Neural cell (in vitro differentiated cells): ENCODE measurements around the gene FAM43A. TPM values are rescaled to one million over a fixed set of nuclear protein-coding genes. Genes with fewer than 3 reads are reported as not detected.

Experiments
- H2AFZ ChIP-seq: fragments of 200-600, 300-800 bp; sonication (generic), shearing (Covaris generic); 2 replicates; pipeline ENCODE4 v1.6.0; 2014; ENCODE audit warnings: low read depth, mild to moderate bottlenecking, antibody characterized with exemption, low read length, moderate library complexity
- H3F3A ChIP-seq: fragments of 200-600 bp; shearing (Covaris generic); 2 replicates; pipeline ENCODE4 v1.6.1; 2016; ENCODE audit warnings: mild to moderate bottlenecking, moderate library complexity, mixed read lengths, antibody characterized with exemption, low read length; ENCODE audit not compliant: insufficient read depth, poor library complexity, severe bottlenecking
- H3K27ac ChIP-seq: fragments of 200-600, 300-800 bp; sonication (generic), shearing (Covaris generic); 2 replicates; pipeline ENCODE4 v1.5.1; 2014; ENCODE audit warnings: mild to moderate bottlenecking, low read length, moderate library complexity
- H3K27me3 ChIP-seq: fragments of 300-800, 200-600 bp; sonication (generic), shearing (Covaris generic); 2 replicates; pipeline ENCODE4 v1.6.0; 2014; ENCODE audit warnings: mild to moderate bottlenecking, low read depth, low read length, moderate library complexity; ENCODE audit not compliant: insufficient read depth
- H3K36me3 ChIP-seq: fragments of 300-800, 200-600 bp; sonication (generic), shearing (Covaris generic); 2 replicates; pipeline ENCODE4 v1.5.1; 2014; ENCODE audit warnings: mild to moderate bottlenecking, antibody characterized with exemption, low read length, moderate library complexity; ENCODE audit not compliant: insufficient read depth
- H3K4me2 ChIP-seq: fragments of 300-800, 200-600 bp; sonication (generic), shearing (Covaris generic); 2 replicates; pipeline ENCODE4 v1.6.0; 2014; ENCODE audit warnings: mild to moderate bottlenecking, low read length
- H3K4me3 ChIP-seq: fragments of 300-800, 200-600 bp; sonication (generic), shearing (Covaris generic); 2 replicates; pipeline ENCODE4 v1.5.1; 2014; ENCODE audit warnings: mild to moderate bottlenecking, low read length, moderate library complexity
- H3K79me2 ChIP-seq: fragments of 200-600 bp; shearing (Covaris generic); replicated peaks from 2 replicates; pipeline ENCODE4 v1.6.0; 2014; ENCODE audit warnings: mild to moderate bottlenecking, low read length, moderate library complexity; ENCODE audit not compliant: insufficient read depth
- H3K9ac ChIP-seq: fragments of 300-800, 200-600 bp; sonication (generic), shearing (Covaris generic); 2 replicates; pipeline ENCODE4 v1.6.1; 2016; ENCODE audit warnings: mild to moderate bottlenecking, low read length, mixed read lengths
- H3K9me2 ChIP-seq: fragments of 200-600 bp; shearing (Covaris generic); 2 replicates; pipeline ENCODE4 v1.6.1; 2016; ENCODE audit warnings: mild to moderate bottlenecking, low read length, mixed read lengths; ENCODE audit not compliant: insufficient read depth
- H3K9me3 ChIP-seq: fragments of 200-600, 300-800 bp; sonication (generic), shearing (Covaris generic); 2 replicates; pipeline ENCODE4 v1.6.1; 2016; ENCODE audit warnings: mild to moderate bottlenecking, mixed run types, low read length, moderate library complexity, mixed read lengths
- H4K20me1 ChIP-seq: fragments of 200-600 bp; shearing (Covaris generic); 2 replicates; pipeline ENCODE4 v1.6.1; 2016; ENCODE audit warnings: mild to moderate bottlenecking, mixed run types; ENCODE audit not compliant: insufficient read depth
- EP300 ChIP-seq: fragments of 450-650 bp; conservative IDR thresholded peaks from 2 replicates; pipeline ENCODE4 v1.6.1; 2014; ENCODE audit warnings: antibody characterized with exemption, mild to moderate bottlenecking, moderate library complexity; ENCODE audit not compliant: poor library complexity, severe bottlenecking
- EZH2 ChIP-seq: fragments of 200-600, 300-800 bp; shearing (Covaris generic), sonication (generic); IDR thresholded peaks from 2 replicates; pipeline ENCODE4 v1.6.1; 2014; ENCODE audit warnings: antibody characterized with exemption, low read length, borderline replicate concordance, mild to moderate bottlenecking; ENCODE audit not compliant: insufficient read depth, poor library complexity, severe bottlenecking
- MXI1 ChIP-seq: fragments of 450-650 bp; conservative IDR thresholded peaks from 2 replicates; pipeline ENCODE4 v1.6.1; 2014; ENCODE audit warnings: antibody characterized with exemption, mild to moderate bottlenecking; ENCODE audit not compliant: poor library complexity, severe bottlenecking
- POLR2AphosphoS5 ChIP-seq: IDR thresholded peaks from 2 replicates; pipeline ENCODE4 v1.6.1; 2012
- RAD21 ChIP-seq: fragments of 450-650 bp; conservative IDR thresholded peaks from 2 replicates; pipeline ENCODE4 v1.6.1; 2014; ENCODE audit warnings: antibody characterized with exemption, mild to moderate bottlenecking, moderate library complexity
- REST ChIP-seq: IDR thresholded peaks from 2 replicates; pipeline ENCODE4 v1.6.1; 2012; ENCODE audit warnings: borderline replicate concordance
- SMC3 ChIP-seq: fragments of 450-650 bp; conservative IDR thresholded peaks from 2 replicates; pipeline ENCODE4 v1.6.1; 2014; ENCODE audit warnings: antibody characterized with exemption, mild to moderate bottlenecking, moderate library complexity; ENCODE audit not compliant: poor library complexity
- TAF1 ChIP-seq: IDR thresholded peaks from 2 replicates; pipeline ENCODE4 v1.6.1; 2012; ENCODE audit warnings: low read depth
- polyA plus RNA-seq: library from polyadenylated mRNA; depleted of rRNA; stranded (reverse); fragments of >200 nt; gene quantifications from 2 replicates; pipeline ENCODE4 v1.2.3, GENCODE V29; 2014
- TF ChIP-seq, protein P1 (sequence below): fragments of 450-650 bp; IDR thresholded peaks from 2 replicates; pipeline ENCODE4 v1.5.1; 2014; ENCODE audit warnings: antibody characterized with exemption, mild to moderate bottlenecking, moderate library complexity; ENCODE audit not compliant: poor library complexity, severe bottlenecking

FAM43A gene
- polyA plus RNA-seq, 1 donor from 2014 or later = 0.59 TPM

GRCh38 chr3:194682694-194683310, 2.9 kb upstream of the FAM43A start:
- H3K9ac ChIP-seq = no peak overlapping the region
- no peaks in the 10 kb centered on the region for H4K20me1 ChIP-seq
- H3K9me2 ChIP-seq = no peaks in the 10 kb centered on the region
- H3K9me3 ChIP-seq = no peaks in the 10 kb centered on the region
- H3F3A ChIP-seq = no peaks in the 10 kb centered on the region
- H3K27ac ChIP-seq = no peak overlapping the region
- peaks cover 41% of the 10 kb centered on the region for H3K27me3 ChIP-seq
- H3K79me2 ChIP-seq = no peaks in the 10 kb centered on the region
- peak; percentile 98 for TF ChIP-seq SMC3
- TF ChIP-seq EP300 = peak; percentile 29
- peak; percentile 45 for TF ChIP-seq MXI1
- no peak for TF ChIP-seq EZH2
- TF ChIP-seq POLR2AphosphoS5 = no peak
- no peak for TF ChIP-seq TAF1
- no peak for TF ChIP-seq REST
- TF ChIP-seq, protein P1, sequence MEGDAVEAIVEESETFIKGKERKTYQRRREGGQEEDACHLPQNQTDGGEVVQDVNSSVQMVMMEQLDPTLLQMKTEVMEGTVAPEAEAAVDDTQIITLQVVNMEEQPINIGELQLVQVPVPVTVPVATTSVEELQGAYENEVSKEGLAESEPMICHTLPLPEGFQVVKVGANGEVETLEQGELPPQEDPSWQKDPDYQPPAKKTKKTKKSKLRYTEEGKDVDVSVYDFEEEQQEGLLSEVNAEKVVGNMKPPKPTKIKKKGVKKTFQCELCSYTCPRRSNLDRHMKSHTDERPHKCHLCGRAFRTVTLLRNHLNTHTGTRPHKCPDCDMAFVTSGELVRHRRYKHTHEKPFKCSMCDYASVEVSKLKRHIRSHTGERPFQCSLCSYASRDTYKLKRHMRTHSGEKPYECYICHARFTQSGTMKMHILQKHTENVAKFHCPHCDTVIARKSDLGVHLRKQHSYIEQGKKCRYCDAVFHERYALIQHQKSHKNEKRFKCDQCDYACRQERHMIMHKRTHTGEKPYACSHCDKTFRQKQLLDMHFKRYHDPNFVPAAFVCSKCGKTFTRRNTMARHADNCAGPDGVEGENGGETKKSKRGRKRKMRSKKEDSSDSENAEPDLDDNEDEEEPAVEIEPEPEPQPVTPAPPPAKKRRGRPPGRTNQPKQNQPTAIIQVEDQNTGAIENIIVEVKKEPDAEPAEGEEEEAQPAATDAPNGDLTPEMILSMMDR = peak; percentile 97
- peak; percentile 98 for TF ChIP-seq RAD21
- H3K36me3 ChIP-seq = no peaks in the 10 kb centered on the region
- H2AFZ ChIP-seq = no peak overlapping the region
- no peak overlapping the region for H3K4me3 ChIP-seq
- no peak overlapping the region for H3K4me2 ChIP-seq

GRCh38 chr3:194683380-194683779, 2.3 kb upstream of the FAM43A start:
- Histone ChIP-seq H3K4me2 (no peak overlapping the region), H3K4me3 (no peak overlapping the region), H3K27me3 (peaks cover 47% of the 10 kb centered on the region), H3K9ac (no peak overlapping the region), H3K27ac (no peak overlapping the region), H3K9me3 (no peaks in the 10 kb centered on the region), H4K20me1 (no peaks in the 10 kb centered on the region), H2AFZ (no peak overlapping the region), H3K9me2 (no peaks in the 10 kb centered on the region), H3K36me3 (no peaks in the 10 kb centered on the region), H3F3A (no peaks in the 10 kb centered on the region), H3K79me2 (no peaks in the 10 kb centered on the region)
- no peak for TF ChIP-seq EP300
- no peak for TF ChIP-seq EZH2
- no peak for TF ChIP-seq SMC3
- TF ChIP-seq, protein P1 = no peak
- TF ChIP-seq MXI1 = no peak
- TF ChIP-seq POLR2AphosphoS5 = no peak
- TF ChIP-seq REST = no peak
- no peak for TF ChIP-seq RAD21
- TF ChIP-seq TAF1 = no peak
